Measurements from ENCODE around the gene HOXA9.

HOXA9 gene

GRCh38 chr7:27122077-27122910 is 43.0 kb downstream of the HOXA9 start:
- in situ Hi-C loops (cut with HindIII; ENCODE audit: low sequenced_read_pairs): no loop called here

GRCh38 chr7:27121684-27122076 is 43.7 kb downstream of the HOXA9 start:
- in situ Hi-C loops (cut with HindIII; ENCODE audit: low sequenced_read_pairs): no loop called here

GRCh38 chr7:27119412-27119911 is 45.9 kb downstream of the HOXA9 start:
- in situ Hi-C loops (cut with HindIII; ENCODE audit: low sequenced_read_pairs): no loop called here

GRCh38 chr7:27118580-27118979 is 46.8 kb downstream of the HOXA9 start:
- in situ Hi-C loops (cut with HindIII; ENCODE audit: low sequenced_read_pairs): no loop called here

GRCh38 chr7:27117887-27118491 is 47.3 kb downstream of the HOXA9 start:
- in situ Hi-C loops (cut with HindIII; ENCODE audit: low sequenced_read_pairs): no loop called here

GRCh38 chr7:27116962-27117886 is 48.1 kb downstream of the HOXA9 start:
- in situ Hi-C loops (cut with HindIII; ENCODE audit: low sequenced_read_pairs): no loop called here

- in situ Hi-C loops (cut with HindIII; ENCODE audit: low sequenced_read_pairs): no loop called here
Observed at GRCh38 chr7:27116031-27116961, 49.0 kb downstream of the HOXA9 start.

GRCh38 chr7:27115221-27116026 is 49.9 kb downstream of the HOXA9 start:
- in situ Hi-C loops (cut with HindIII; ENCODE audit: low sequenced_read_pairs): no loop called here

- in situ Hi-C loops (cut with HindIII; ENCODE audit: low sequenced_read_pairs): no loop called here
Observed at GRCh38 chr7:27114881-27115220, 50.5 kb downstream of the HOXA9 start.

- in situ Hi-C loops (cut with HindIII; ENCODE audit: low sequenced_read_pairs): no loop called here
Observed at GRCh38 chr7:27113991-27114769, 51.2 kb downstream of the HOXA9 start.

- in situ Hi-C loops (cut with HindIII; ENCODE audit: low sequenced_read_pairs): no loop called here
Observed at GRCh38 chr7:27112955-27113949, 52.1 kb downstream of the HOXA9 start.

All from endothelial cell of hepatic sinusoid (primary cell).